ENCODE data around the gene FHL1. TPM values are rescaled to one million over a fixed set of nuclear protein-coding genes. Genes with fewer than 3 reads are reported as not detected.

The FHL1 gene
- total RNA-seq, 1 experiment from 2014 or later: 0.73 TPM

- H3K9me3 Mint-ChIP-seq (ENCODE audit: low read depth, unreplicated experiment): no peaks in the 10 kb centered on the region
- intact Hi-C loops (cut with micrococcal nuclease; ENCODE audit: unreplicated experiment): loop anchor here (10.0 kb wide), 1 partner anchor 316 kb away; no protein-coding TSS in a partner anchor
- no peak for DNase-seq
- no TSS peak for BruUV-seq (replicated peaks)
- H3K4me3 Mint-ChIP-seq (ENCODE audit: low read depth, unreplicated experiment): no peak overlapping the region
- H3K4me1 Mint-ChIP-seq (ENCODE audit: low read depth, unreplicated experiment): no peaks in the 10 kb centered on the region
- no peaks in the 10 kb centered on the region for H3K36me3 Mint-ChIP-seq (ENCODE audit: insufficient read depth, unreplicated experiment)
- no peak for TF ChIP-seq CTCF (IDR thresholded peaks at IDR 0.05; ENCODE audit: unreplicated experiment)
- H3K27me3 Mint-ChIP-seq (ENCODE audit: unreplicated experiment): no peaks in the 10 kb centered on the region
- CTCF ChIA-PET: no interaction called here
- no peak overlapping the region for H3K27ac Mint-ChIP-seq (ENCODE audit: unreplicated experiment)
These were observed 111.6 kb downstream of the FHL1 start for GRCh38 chrX:136258951-136259350.

DNA sequence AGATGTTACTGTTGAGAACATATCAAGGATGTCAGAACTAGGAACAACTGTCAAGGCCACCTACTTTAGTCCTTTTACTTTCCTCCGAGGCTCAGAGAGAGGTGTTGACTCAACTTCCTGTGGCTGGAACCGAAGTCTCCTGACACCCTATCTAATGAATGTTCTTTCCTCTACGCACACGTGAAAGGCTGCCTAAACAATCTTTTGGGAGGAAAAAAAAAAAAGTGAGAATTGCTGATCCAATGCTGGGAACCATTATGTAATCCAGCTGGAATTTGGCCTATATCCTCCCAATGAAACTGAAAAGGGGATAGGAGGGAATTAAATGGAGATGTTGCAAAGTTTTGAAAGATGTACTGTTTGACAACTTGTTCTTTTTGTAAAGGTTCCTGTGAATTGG, 112.2 kb downstream of the FHL1 start:
- Mint-ChIP-seq H3K27ac (ENCODE audit: unreplicated experiment) (no peak overlapping the region), H3K4me1 (ENCODE audit: low read depth, unreplicated experiment) (no peaks in the 10 kb centered on the region), H3K9me3 (ENCODE audit: low read depth, unreplicated experiment) (no peaks in the 10 kb centered on the region), H3K27me3 (ENCODE audit: unreplicated experiment) (no peaks in the 10 kb centered on the region), H3K4me3 (ENCODE audit: low read depth, unreplicated experiment) (no peak overlapping the region), H3K36me3 (ENCODE audit: insufficient read depth, unreplicated experiment) (no peaks in the 10 kb centered on the region)
- TF ChIP-seq CTCF (IDR thresholded peaks at IDR 0.05; ENCODE audit: unreplicated experiment): no peak
- CTCF ChIA-PET: interaction anchor here (0.6 kb wide), 1 partner anchor 10 kb away, joined by 4 read pairs; no protein-coding TSS in a partner anchor
- no TSS peak for BruUV-seq (replicated peaks)
- no peak for DNase-seq
- intact Hi-C loops (cut with micrococcal nuclease; ENCODE audit: unreplicated experiment): loop anchor here (10.0 kb wide), 1 partner anchor 315 kb away; no protein-coding TSS in a partner anchor

DNA sequence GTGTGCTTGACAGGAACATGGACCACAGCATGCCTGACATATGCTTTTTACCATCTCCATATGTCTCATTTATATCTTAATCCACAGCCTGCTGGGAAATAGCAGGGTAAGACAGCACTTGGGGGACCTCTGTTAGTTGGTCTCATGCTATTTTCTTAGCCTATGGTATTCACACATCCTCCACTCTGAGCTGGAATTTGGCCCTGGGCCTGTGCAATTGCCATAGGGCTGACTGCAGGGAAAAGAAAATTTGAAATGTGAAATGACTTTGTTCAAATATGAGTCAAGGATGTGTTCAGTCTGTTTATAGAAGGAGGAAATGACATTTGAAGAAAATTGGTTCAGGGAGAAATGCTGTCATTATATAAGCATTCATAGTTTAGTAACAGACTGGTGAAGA, 113.4 kb downstream of the FHL1 start:
- DNase-seq: no peak
- H3K36me3 Mint-ChIP-seq (ENCODE audit: insufficient read depth, unreplicated experiment): no peaks in the 10 kb centered on the region
- CTCF ChIA-PET: no interaction called here
- H3K4me1 Mint-ChIP-seq (ENCODE audit: low read depth, unreplicated experiment): no peaks in the 10 kb centered on the region
- no peak overlapping the region for H3K27ac Mint-ChIP-seq (ENCODE audit: unreplicated experiment)
- intact Hi-C loops (cut with micrococcal nuclease; ENCODE audit: unreplicated experiment): loop anchor here (10.0 kb wide), 1 partner anchor 434 kb away; no protein-coding TSS in a partner anchor
- no peaks in the 10 kb centered on the region for H3K9me3 Mint-ChIP-seq (ENCODE audit: low read depth, unreplicated experiment)
- H3K4me3 Mint-ChIP-seq (ENCODE audit: low read depth, unreplicated experiment): no peak overlapping the region
- no peaks in the 10 kb centered on the region for H3K27me3 Mint-ChIP-seq (ENCODE audit: unreplicated experiment)
- BruUV-seq (replicated peaks): no TSS peak
- no peak for TF ChIP-seq CTCF (IDR thresholded peaks at IDR 0.05; ENCODE audit: unreplicated experiment)

Other genes starting within 250 kb of the FHL1 start
- 33.0 and 37.1 TPM in 2 replicates for gene MMGT1, start 173.5 kb upstream of the FHL1 start, total RNA-seq (2022)
- 19.7 and 21.7 TPM in 2 replicates for gene SLC9A6, start 162.1 kb upstream of the FHL1 start, total RNA-seq (2022)
- gene MAP7D3, start 103.9 kb downstream of the FHL1 start, total RNA-seq (2022): 7.9 and 8.0 TPM in 2 replicates
- not detected in 2 replicates for gene ADGRG4, start 153.4 kb downstream of the FHL1 start, total RNA-seq (2022)